HepG2 (cell line): Measurements from ENCODE around the gene STARD13. TPM values are rescaled to one million over a fixed set of nuclear protein-coding genes. Genes with fewer than 3 reads are reported as not detected.
A peak's percentile ranks its signal among the peaks of the same experiment; 100 is the strongest.

Experiments used
- CEBPG ChIP-seq: IDR thresholded peaks from 2 replicates; pipeline ENCODE4 v1.6.1; 2016
- CHD2 ChIP-seq: IDR thresholded peaks from 2 replicates; pipeline ENCODE4 v1.6.1; 2011; ENCODE audit warnings: low read depth, low read length, improper control_type of control experiment
- CSRNP2 ChIP-seq: sonication (generic); formaldehyde crosslinking; conservative IDR thresholded peaks from 2 replicates; pipeline ENCODE4 v1.8.0; 2022; ENCODE audit warnings: low read depth, missing genetic modification reagents
- ELF1 ChIP-seq: sonication (generic); formaldehyde crosslinking; IDR thresholded peaks from 2 replicates; pipeline ENCODE4 v1.4.0; 2020; ENCODE audit warnings: missing genetic modification reagents
- HHEX ChIP-seq: IDR thresholded peaks from 2 replicates; pipeline ENCODE4 v1.6.1; 2016; ENCODE audit warnings: control low read depth
- KDM5B ChIP-seq: sonication (generic); formaldehyde crosslinking; IDR thresholded peaks from 2 replicates; pipeline ENCODE4 v1.4.0; 2020; ENCODE audit warnings: missing genetic modification reagents, mild to moderate bottlenecking, borderline replicate concordance
- MAFG ChIP-seq: sonication (generic); formaldehyde crosslinking; IDR thresholded peaks from 2 replicates; pipeline ENCODE4 v1.5.1; 2020; ENCODE audit warnings: mild to moderate bottlenecking, missing genetic modification reagents
- NR0B2 ChIP-seq: sonication (generic); formaldehyde crosslinking; IDR thresholded peaks from 2 replicates; pipeline ENCODE4 v1.4.0; 2020; ENCODE audit warnings: mild to moderate bottlenecking, missing genetic modification reagents
- NR2F1 ChIP-seq, 2 experiments: fragments of 450-650 bp in 1 of 2; formaldehyde crosslinking in 1 of 2; IDR thresholded peaks; 2 replicates each; pipeline versions ENCODE4 v1.5.0 to v1.6.1; 2016 to 2020; ENCODE audit warnings: mild to moderate bottlenecking in 1 of 2, missing compliant biosample characterization in 1 of 2, missing genetic modification reagents in 1 of 2, moderate library complexity in 1 of 2
- PPARG ChIP-seq: conservative IDR thresholded peaks from 2 replicates; pipeline ENCODE4 v1.6.1; 2016; ENCODE audit warnings: missing biosample characterization, missing genetic modification reagents
- REPIN1 ChIP-seq: sonication (generic); formaldehyde crosslinking; IDR thresholded peaks from 2 replicates; pipeline ENCODE4 v1.8.0; 2022; ENCODE audit warnings: missing genetic modification reagents, low read depth, mild to moderate bottlenecking, borderline replicate concordance
- RFX5 ChIP-seq: IDR thresholded peaks from 2 replicates; pipeline ENCODE4 v1.6.1; 2011; ENCODE audit warnings: low read depth, low read length, improper control_type of control experiment
- RFXANK ChIP-seq: IDR thresholded peaks from 2 replicates; pipeline ENCODE4 v1.6.1; 2016
- RXRB ChIP-seq: IDR thresholded peaks from 2 replicates; pipeline ENCODE4 v1.6.1; 2016; ENCODE audit warnings: borderline replicate concordance, missing genetic modification reagents, missing compliant biosample characterization
- TFE3 ChIP-seq: IDR thresholded peaks from 2 replicates; pipeline ENCODE4 v1.6.1; 2016
- ZBTB7B ChIP-seq: sonication (generic); formaldehyde crosslinking; IDR thresholded peaks from 2 replicates; pipeline ENCODE4 v1.4.0; 2020; ENCODE audit warnings: missing genetic modification reagents
- ZNF17 ChIP-seq: sonication (generic); formaldehyde crosslinking; IDR thresholded peaks from 2 replicates; pipeline ENCODE4 v1.5.0; 2020; ENCODE audit warnings: mild to moderate bottlenecking, missing genetic modification reagents
- ZNF292 ChIP-seq: sonication (generic); formaldehyde crosslinking; IDR thresholded peaks from 2 replicates; pipeline ENCODE4 v1.8.1; 2022; ENCODE audit warnings: mild to moderate bottlenecking, low read depth, missing genetic modification reagents, borderline replicate concordance
- ZNF660 ChIP-seq: sonication (generic); formaldehyde crosslinking; IDR thresholded peaks from 2 replicates; pipeline ENCODE4 v1.5.1; 2020; ENCODE audit warnings: mild to moderate bottlenecking, low read depth, missing genetic modification reagents, borderline replicate concordance
- ZNF678 ChIP-seq: sonication (generic); formaldehyde crosslinking; IDR thresholded peaks from 2 replicates; pipeline ENCODE4 v1.4.0; 2020; ENCODE audit warnings: mild to moderate bottlenecking, missing genetic modification reagents
- ZNF766 ChIP-seq: sonication (generic); formaldehyde crosslinking; IDR thresholded peaks from 2 replicates; pipeline ENCODE4 v1.5.0; 2020; ENCODE audit warnings: missing genetic modification reagents, borderline replicate concordance
- polyA plus RNA-seq, 8 experiments: library from polyadenylated mRNA; depleted of rRNA in 3 of 8; stranded (reverse) in 7 of 8; unstranded in 1 of 8; fragments of >200 nt; fragmentation: Illumina TruSeq in 4 of 8; extraction: Trizol in 4 of 8; gene quantifications; 2 replicates each; pipeline versions ENCODE4 v1.2.1 to v1.2.3, GENCODE V29; 2011 to 2016; ENCODE audit warnings: low read depth in 4 of 8, missing spikeins in 1 of 8, mixed read lengths in 1 of 8; ENCODE audit not compliant: insufficient read depth in 1 of 8
- total RNA-seq, 5 experiments: library from RNA; depleted of rRNA; stranded (reverse); fragments of >200 nt; fragmentation: Illumina TruSeq; extraction: Trizol; gene quantifications; 2 replicates each; pipeline ENCODE4 v1.2.3, GENCODE V29; 2016; ENCODE audit warnings: low read depth in 1 of 5
- TF ChIP-seq, protein P1 (sequence below): sonication (generic); formaldehyde crosslinking; IDR thresholded peaks from 2 replicates; pipeline ENCODE4 v1.5.1; 2020; ENCODE audit warnings: missing genetic modification reagents, mild to moderate bottlenecking, borderline replicate concordance
- TF ChIP-seq, protein P2 (sequence below): IDR thresholded peaks from 2 replicates; pipeline ENCODE4 v1.6.1; 2012; ENCODE audit warnings: low read depth, low read length, improper control_type of control experiment
- TF ChIP-seq, protein P3 (sequence below): sonication (generic); formaldehyde crosslinking; IDR thresholded peaks from 2 replicates; pipeline ENCODE4 v1.4.0; 2020; ENCODE audit warnings: missing genetic modification reagents

STARD13 gene
- total and polyA plus RNA-seq, 2 of the 13 experiments (the other 11 are each of a cell fraction or from before 2014, with no cell fraction given) = 12.8 to 14.3 TPM

- TF ChIP-seq, protein P1, sequence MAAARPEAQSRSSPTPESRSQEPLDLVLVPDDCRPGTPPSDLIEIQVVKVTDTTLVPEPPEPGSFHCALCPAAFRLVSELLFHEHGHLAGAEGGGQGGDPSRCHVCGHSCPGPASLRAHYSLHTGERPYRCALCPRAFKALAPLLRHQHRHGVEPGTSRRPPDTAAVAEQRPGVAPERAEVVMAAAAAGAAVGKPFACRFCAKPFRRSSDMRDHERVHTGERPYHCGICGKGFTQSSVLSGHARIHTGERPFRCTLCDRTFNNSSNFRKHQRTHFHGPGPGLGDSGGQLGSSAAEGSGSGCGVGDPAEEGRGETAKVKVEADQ = no peak
- TF ChIP-seq CHD2 (no peak), HHEX (CRISPR knock-in tag) (no peak), ZNF660 (no peak), RFX5 (no peak), ZNF17 (CRISPR knock-in tag) (no peak), ZNF766 (CRISPR knock-in tag) (no peak), ZNF292 (CRISPR knock-in tag) (peak; percentile 18; the same call in 1 of the 2 replicates), MAFG (CRISPR knock-in tag) (no peak), CSRNP2 (CRISPR knock-in tag) (no peak), ZBTB7B (CRISPR knock-in tag) (peak; percentile 73), ELF1 (CRISPR knock-in tag) (no peak), ZNF678 (CRISPR knock-in tag) (no peak), REPIN1 (peak; percentile 52; the same call in 1 of the 2 replicates), CEBPG (peak; percentile 65), NR2F1 (CRISPR knock-in tag; IDR thresholded peaks at IDR 0.05) (peak; percentile 51 to 70; a peak in 3 of 4 replicates), NR0B2 (no peak), TFE3 (CRISPR knock-in tag) (no peak), RXRB (CRISPR knock-in tag) (peak; percentile 87), RFXANK (CRISPR knock-in tag) (no peak), KDM5B (CRISPR knock-in tag) (no peak), PPARG (CRISPR knock-in tag) (peak; percentile 70)
- TF ChIP-seq, protein P2, sequence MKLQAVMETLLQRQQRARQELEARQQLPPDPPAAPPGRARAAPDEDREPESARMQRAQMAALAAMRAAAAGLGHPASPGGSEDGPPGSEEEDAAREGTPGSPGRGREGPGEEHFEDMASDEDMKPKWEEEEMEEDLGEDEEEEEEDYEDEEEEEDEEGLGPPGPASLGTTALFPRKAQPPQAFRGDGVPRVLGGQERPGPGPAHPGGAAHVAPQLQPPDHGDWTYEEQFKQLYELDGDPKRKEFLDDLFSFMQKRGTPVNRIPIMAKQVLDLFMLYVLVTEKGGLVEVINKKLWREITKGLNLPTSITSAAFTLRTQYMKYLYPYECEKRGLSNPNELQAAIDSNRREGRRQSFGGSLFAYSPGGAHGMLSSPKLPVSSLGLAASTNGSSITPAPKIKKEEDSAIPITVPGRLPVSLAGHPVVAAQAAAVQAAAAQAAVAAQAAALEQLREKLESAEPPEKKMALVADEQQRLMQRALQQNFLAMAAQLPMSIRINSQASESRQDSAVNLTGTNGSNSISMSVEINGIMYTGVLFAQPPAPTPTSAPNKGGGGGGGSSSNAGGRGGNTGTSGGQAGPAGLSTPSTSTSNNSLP = peak; percentile 78
- TF ChIP-seq, protein P3, sequence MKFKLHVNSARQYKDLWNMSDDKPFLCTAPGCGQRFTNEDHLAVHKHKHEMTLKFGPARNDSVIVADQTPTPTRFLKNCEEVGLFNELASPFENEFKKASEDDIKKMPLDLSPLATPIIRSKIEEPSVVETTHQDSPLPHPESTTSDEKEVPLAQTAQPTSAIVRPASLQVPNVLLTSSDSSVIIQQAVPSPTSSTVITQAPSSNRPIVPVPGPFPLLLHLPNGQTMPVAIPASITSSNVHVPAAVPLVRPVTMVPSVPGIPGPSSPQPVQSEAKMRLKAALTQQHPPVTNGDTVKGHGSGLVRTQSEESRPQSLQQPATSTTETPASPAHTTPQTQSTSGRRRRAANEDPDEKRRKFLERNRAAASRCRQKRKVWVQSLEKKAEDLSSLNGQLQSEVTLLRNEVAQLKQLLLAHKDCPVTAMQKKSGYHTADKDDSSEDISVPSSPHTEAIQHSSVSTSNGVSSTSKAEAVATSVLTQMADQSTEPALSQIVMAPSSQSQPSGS (CRISPR knock-in tag) = peak; percentile 42; the same call in 1 of the 2 replicates
These were observed 117.1 kb downstream of the STARD13 start (continued) for GRCh38 chr13:33168321-33168960.
